ENCODE data around the gene GLIS1.

DNA sequence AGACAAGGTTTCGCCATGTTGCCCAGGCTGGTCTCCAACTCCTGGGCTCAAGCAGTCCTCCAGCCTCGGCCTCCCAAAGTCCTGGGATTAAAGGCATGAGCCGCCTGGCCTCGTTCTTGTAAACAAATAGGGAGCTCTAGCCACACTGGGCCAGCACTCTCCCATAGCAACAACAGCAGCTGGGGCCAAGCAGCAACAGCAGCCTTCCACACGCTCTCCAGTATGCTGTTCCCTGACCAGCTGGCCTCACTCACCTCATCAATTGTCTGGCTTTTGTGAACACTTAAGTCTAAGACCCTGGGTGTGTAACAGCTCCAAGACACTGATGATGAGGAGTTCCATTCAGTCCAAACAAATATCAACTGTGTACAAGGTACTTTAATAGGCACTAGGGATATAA is 16.9 kb upstream of the GLIS1 start:
- TF ChIP-seq, protein P1, sequence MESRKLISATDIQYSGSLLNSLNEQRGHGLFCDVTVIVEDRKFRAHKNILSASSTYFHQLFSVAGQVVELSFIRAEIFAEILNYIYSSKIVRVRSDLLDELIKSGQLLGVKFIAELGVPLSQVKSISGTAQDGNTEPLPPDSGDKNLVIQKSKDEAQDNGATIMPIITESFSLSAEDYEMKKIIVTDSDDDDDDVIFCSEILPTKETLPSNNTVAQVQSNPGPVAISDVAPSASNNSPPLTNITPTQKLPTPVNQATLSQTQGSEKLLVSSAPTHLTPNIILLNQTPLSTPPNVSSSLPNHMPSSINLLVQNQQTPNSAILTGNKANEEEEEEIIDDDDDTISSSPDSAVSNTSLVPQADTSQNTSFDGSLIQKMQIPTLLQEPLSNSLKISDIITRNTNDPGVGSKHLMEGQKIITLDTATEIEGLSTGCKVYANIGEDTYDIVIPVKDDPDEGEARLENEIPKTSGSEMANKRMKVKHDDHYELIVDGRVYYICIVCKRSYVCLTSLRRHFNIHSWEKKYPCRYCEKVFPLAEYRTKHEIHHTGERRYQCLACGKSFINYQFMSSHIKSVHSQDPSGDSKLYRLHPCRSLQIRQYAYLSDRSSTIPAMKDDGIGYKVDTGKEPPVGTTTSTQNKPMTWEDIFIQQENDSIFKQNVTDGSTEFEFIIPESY (IDR thresholded peaks at IDR 0.05) = no peak
- TF ChIP-seq EP300 (IDR thresholded peaks at IDR 0.05; ENCODE audit: borderline replicate concordance in 1 of 2, control insufficient read depth in 1 of 2, low read depth in 2 of 2, low read length in 2 of 2) (no peak), POLR2A (IDR thresholded peaks at IDR 0.05; ENCODE audit: low read depth, low read length) (no peak), POLR2AphosphoS2 (IDR thresholded peaks at IDR 0.05; ENCODE audit: low read depth, low read length) (no peak), BCL11A (IDR thresholded peaks at IDR 0.05; ENCODE audit: low read depth, low read length) (no peak), ZNF207 (IDR thresholded peaks at IDR 0.05; ENCODE audit: borderline replicate concordance) (no peak), NBN (IDR thresholded peaks at IDR 0.05) (no peak)
- TF ChIP-seq, protein P2, sequence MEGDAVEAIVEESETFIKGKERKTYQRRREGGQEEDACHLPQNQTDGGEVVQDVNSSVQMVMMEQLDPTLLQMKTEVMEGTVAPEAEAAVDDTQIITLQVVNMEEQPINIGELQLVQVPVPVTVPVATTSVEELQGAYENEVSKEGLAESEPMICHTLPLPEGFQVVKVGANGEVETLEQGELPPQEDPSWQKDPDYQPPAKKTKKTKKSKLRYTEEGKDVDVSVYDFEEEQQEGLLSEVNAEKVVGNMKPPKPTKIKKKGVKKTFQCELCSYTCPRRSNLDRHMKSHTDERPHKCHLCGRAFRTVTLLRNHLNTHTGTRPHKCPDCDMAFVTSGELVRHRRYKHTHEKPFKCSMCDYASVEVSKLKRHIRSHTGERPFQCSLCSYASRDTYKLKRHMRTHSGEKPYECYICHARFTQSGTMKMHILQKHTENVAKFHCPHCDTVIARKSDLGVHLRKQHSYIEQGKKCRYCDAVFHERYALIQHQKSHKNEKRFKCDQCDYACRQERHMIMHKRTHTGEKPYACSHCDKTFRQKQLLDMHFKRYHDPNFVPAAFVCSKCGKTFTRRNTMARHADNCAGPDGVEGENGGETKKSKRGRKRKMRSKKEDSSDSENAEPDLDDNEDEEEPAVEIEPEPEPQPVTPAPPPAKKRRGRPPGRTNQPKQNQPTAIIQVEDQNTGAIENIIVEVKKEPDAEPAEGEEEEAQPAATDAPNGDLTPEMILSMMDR (IDR thresholded peaks at IDR 0.05 in 2 of 3, conservative IDR thresholded peaks at IDR 0.05 in 1 of 3; ENCODE audit: control insufficient read depth in 2 of 3, extremely low read depth in 1 of 3, insufficient read depth in 1 of 3, low read depth in 3 of 3, low read length in 3 of 3) = no peak
- TF ChIP-seq, protein P3, sequence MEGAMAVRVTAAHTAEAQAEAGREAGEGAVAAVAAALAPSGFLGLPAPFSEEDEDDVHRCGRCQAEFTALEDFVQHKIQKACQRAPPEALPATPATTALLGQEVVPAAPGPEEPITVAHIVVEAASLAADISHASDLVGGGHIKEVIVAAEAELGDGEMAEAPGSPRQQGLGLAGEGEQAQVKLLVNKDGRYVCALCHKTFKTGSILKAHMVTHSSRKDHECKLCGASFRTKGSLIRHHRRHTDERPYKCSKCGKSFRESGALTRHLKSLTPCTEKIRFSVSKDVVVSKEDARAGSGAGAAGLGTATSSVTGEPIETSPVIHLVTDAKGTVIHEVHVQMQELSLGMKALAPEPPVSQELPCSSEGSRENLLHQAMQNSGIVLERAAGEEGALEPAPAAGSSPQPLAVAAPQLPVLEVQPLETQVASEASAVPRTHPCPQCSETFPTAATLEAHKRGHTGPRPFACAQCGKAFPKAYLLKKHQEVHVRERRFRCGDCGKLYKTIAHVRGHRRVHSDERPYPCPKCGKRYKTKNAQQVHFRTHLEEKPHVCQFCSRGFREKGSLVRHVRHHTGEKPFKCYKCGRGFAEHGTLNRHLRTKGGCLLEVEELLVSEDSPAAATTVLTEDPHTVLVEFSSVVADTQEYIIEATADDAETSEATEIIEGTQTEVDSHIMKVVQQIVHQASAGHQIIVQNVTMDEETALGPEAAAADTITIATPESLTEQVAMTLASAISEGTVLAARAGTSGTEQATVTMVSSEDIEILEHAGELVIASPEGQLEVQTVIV (IDR thresholded peaks at IDR 0.05; ENCODE audit: borderline replicate concordance, partially characterized antibody) = no peak

All from GM12878 (cell line).